Endothelial cell of umbilical vein (primary cell): ENCODE measurements around the gene MAP1B. TPM values are rescaled to one million over a fixed set of nuclear protein-coding genes. Genes with fewer than 3 reads are reported as not detected.

Experiments used
- BruUV-seq: library from RNA; stranded (reverse); fragments of 400-500 nt; replicated peaks from 2 replicates; lab custom pipeline; 2021; lab: Mats Ljungman, UMichigan
- CTCF ChIA-PET: fragments of 300-600, 350-600 bp; sonication (Branson Sonifier 250); formaldehyde crosslinking; loops from one replicate; lab custom pipeline; 2021; ENCODE audit warnings: antibody characterized with exemption, inconsistent platforms; lab: Charles Lee
- POLR2A ChIA-PET: fragments of 300-600, 350-600 bp; sonication (Branson Sonifier 250); formaldehyde crosslinking; loops from one replicate; lab custom pipeline; 2021; ENCODE audit warnings: antibody characterized with exemption, inconsistent platforms; lab: Charles Lee
- DNase-seq: peaks from one replicate; pipeline ENCODE4 v3.0.0-alpha.2; 2011; ENCODE audit warnings: low read depth, low spot score
- FAIRE-seq: peaks from 2 replicates; lab custom pipeline; 2011; peaks lifted over from hg19 to GRCh38; lab: Jason Lieb, UNC
- H2AFZ ChIP-seq: 2 replicates; pipeline ENCODE4 v1.6.0; 2012; ENCODE audit warnings: low read depth, low read length, control low read depth, inconsistent platforms
- H3K27ac ChIP-seq: 2 replicates; pipeline ENCODE4 v1.5.1; 2011; ENCODE audit warnings: low read depth, mild to moderate bottlenecking, control low read depth, low read length, moderate library complexity; ENCODE audit not compliant: insufficient read depth
- H3K27me3 ChIP-seq, 2 experiments: 2 replicates each; pipeline versions ENCODE4 v1.6.0 to v1.6.1; 2011; ENCODE audit warnings: low read length in 2 of 2, mixed read lengths in 1 of 2; ENCODE audit not compliant: control insufficient read depth in 2 of 2, insufficient read depth in 2 of 2
- H3K36me3 ChIP-seq, 2 experiments: 2 replicates in 1 of 2; 3 replicates in 1 of 2; pipeline ENCODE4 v1.5.1; 2011; ENCODE audit warnings: low read length in 2 of 2, mild to moderate bottlenecking in 1 of 2, moderate library complexity in 1 of 2; ENCODE audit not compliant: control insufficient read depth in 2 of 2, insufficient read depth in 2 of 2; ENCODE audit errors: extremely low read depth in 1 of 2
- H3K4me1 ChIP-seq: 3 replicates; pipeline ENCODE4 v1.5.1; 2011; ENCODE audit warnings: mild to moderate bottlenecking, low read length; ENCODE audit not compliant: control insufficient read depth, insufficient read depth; ENCODE audit errors: extremely low read depth
- H3K4me2 ChIP-seq: 2 replicates; pipeline ENCODE4 v1.6.1; 2011; ENCODE audit warnings: low read length, control low read depth, mixed read lengths; ENCODE audit not compliant: insufficient read depth
- H3K4me3 ChIP-seq, 3 experiments: fragments of 200-600 bp in 1 of 3; sonication (generic), shearing (Covaris generic) in 1 of 3; replicated peaks in 1 of 3; 2 replicates each; pipeline ENCODE4 v1.5.1; 2011 to 2016; ENCODE audit warnings: control low read depth in 3 of 3, low read length in 3 of 3, mild to moderate bottlenecking in 2 of 3, inconsistent platforms in 1 of 3, low read depth in 1 of 3, moderate library complexity in 1 of 3; ENCODE audit not compliant: insufficient read depth in 1 of 3
- H3K79me2 ChIP-seq: 2 replicates; pipeline ENCODE4 v1.6.0; 2012; ENCODE audit warnings: low read length, inconsistent platforms; ENCODE audit not compliant: control insufficient read depth, insufficient read depth
- H3K9ac ChIP-seq: replicated peaks from 2 replicates; pipeline ENCODE3; 2011; ENCODE audit warnings: low read length, control low read depth; ENCODE audit not compliant: insufficient read depth; ENCODE audit errors: extremely low read depth
- H3K9me1 ChIP-seq: replicated peaks from 3 replicates; pipeline ENCODE4 v1.6.0; 2011; ENCODE audit warnings: mild to moderate bottlenecking, low read length; ENCODE audit not compliant: control insufficient read depth, insufficient read depth; ENCODE audit errors: extremely low read depth
- H3K9me3 ChIP-seq: replicated peaks from 2 replicates; pipeline ENCODE4 v1.5.1; 2012; ENCODE audit warnings: low read length, inconsistent platforms; ENCODE audit not compliant: control insufficient read depth, insufficient read depth
- H4K20me1 ChIP-seq: replicated peaks from 2 replicates; pipeline ENCODE3; 2011; ENCODE audit warnings: mild to moderate bottlenecking, low read length; ENCODE audit not compliant: control insufficient read depth, insufficient read depth; ENCODE audit errors: extremely low read depth
- FOS ChIP-seq: IDR thresholded peaks from 2 replicates; pipeline ENCODE4 v1.6.1; 2011; ENCODE audit warnings: mild to moderate bottlenecking, low read length, moderate library complexity, borderline replicate concordance; ENCODE audit not compliant: insufficient read depth
- GATA2 ChIP-seq: IDR thresholded peaks from 2 replicates; pipeline ENCODE4 v1.7.0; 2011; ENCODE audit warnings: low read depth, mild to moderate bottlenecking, moderate library complexity, mixed read lengths, low read length; ENCODE audit not compliant: insufficient read length, insufficient read depth
- JUN ChIP-seq: IDR thresholded peaks from 2 replicates; pipeline ENCODE4 v1.6.1; 2011; ENCODE audit warnings: borderline replicate concordance, low read depth; ENCODE audit not compliant: insufficient read length, insufficient read depth
- MYC ChIP-seq: IDR thresholded peaks from one replicate; pipeline ENCODE4 v1.6.1; 2011; ENCODE audit warnings: mild to moderate bottlenecking, low read depth, low read length
- POLR2A ChIP-seq: IDR thresholded peaks from 2 replicates; pipeline ENCODE4 v1.6.1; 2012; ENCODE audit warnings: low read depth, mild to moderate bottlenecking, control low read depth, low read length
- POLR2AphosphoS5 ChIP-seq: IDR thresholded peaks from 2 replicates; pipeline ENCODE4 v1.6.1; 2012; ENCODE audit warnings: low read depth, mild to moderate bottlenecking, control low read depth, low read length, moderate library complexity; ENCODE audit not compliant: insufficient read depth
- dilution Hi-C: fragments of 300-500 bp; cut with MboI; formaldehyde crosslinking; loops from one replicate; pipeline ENCODE4 v1.15.0; 2019; ENCODE audit warnings: low sequenced_read_pairs; ENCODE audit not compliant: extremely low pct_ligation_motif_present
- intact Hi-C: fragments of 100-400 bp; cut with micrococcal nuclease; formaldehyde crosslinking; loops from one replicate; pipeline ENCODE4 v1.10.0; 2022
- polyA plus RNA-seq, 4 experiments: library from polyadenylated mRNA; depleted of rRNA in 3 of 4; stranded (reverse) in 3 of 4; unstranded in 1 of 4; fragments of >200 nt; gene quantifications; 2 replicates each; pipeline versions ENCODE4 v1.2.1 to v1.2.3, GENCODE V29; 2011 to 2012; ENCODE audit warnings: missing spikeins in 1 of 4
- total RNA-seq: library from RNA; stranded (reverse); gene quantifications from 2 replicates; pipeline ENCODE4 v1.2.3, GENCODE V29; 2021

Gene MAP1B
- total and polyA plus RNA-seq, 2 donors (not counting 3 experiments of a cell fraction or from before 2014, with no cell fraction given): 55.9 to 263 TPM

DNA sequence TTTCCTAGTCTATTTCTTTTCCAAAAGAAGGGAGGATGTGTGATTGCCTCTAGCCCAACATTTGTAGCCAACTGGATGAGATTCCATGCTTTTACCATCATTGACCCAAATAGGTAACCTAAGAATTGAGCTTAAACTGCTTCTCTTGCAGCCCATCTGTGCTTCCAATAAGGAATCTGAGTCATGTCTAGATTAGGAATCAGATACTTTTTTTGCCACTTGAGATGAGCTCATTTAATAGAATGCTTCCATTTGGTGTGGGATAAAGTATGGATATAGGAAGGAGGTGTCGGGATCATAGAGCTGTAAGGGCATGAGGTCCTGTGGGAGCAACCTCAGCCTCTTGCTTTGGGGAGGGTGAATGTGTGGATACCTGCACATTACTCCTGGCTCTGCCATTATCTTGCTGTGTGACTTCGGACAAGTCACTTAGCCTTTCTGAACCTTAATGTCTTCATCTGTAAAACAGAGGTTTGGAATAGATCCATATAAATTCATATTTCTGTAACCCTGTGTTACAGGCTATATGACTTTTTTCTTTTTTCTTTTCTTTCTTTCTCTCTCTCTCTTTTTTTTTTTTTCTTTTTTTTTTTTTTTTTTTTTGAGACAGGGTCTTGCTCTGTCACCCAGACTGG is 56.2 kb downstream of the MAP1B start:
- TF ChIP-seq POLR2A: no peak
- TF ChIP-seq FOS: no peak
- TF ChIP-seq MYC: no peak
- no peak for TF ChIP-seq JUN
- no peak for TF ChIP-seq POLR2AphosphoS5
- TF ChIP-seq GATA2: no peak
- Histone ChIP-seq H3K36me3 (peaks cover 2 to 3% of the 10 kb centered on the region in 2 experiments), H2AFZ (no peak overlapping the region), H3K9ac (no peak overlapping the region), H3K79me2 (peaks cover 83% of the 10 kb centered on the region), H3K4me3 (no peak overlapping the region), H3K9me1 (no peaks in the 10 kb centered on the region), H3K4me2 (no peak overlapping the region), H3K27ac (no peak overlapping the region), H3K9me3 (no peaks in the 10 kb centered on the region), H3K4me1 (peaks cover 42% of the 10 kb centered on the region), H4K20me1 (no peaks in the 10 kb centered on the region), H3K27me3 (no peaks in the 10 kb centered on the region)
- ChIA-PET POLR2A (no interaction called here), CTCF (interaction anchor here (0.9 to 1.3 kb wide), 2 partner anchors 9 to 16 kb away, joined by 3 read pairs; no protein-coding TSS in a partner anchor)
- intact Hi-C loops (no loop called here), dilution Hi-C loops (no loop called here)
- FAIRE-seq (no peak), DNase-seq (no peak)
- no TSS peak for BruUV-seq
